SK-N-SH treated with all-trans-retinoic acid at 6 μM for 48 hours (cell line): ENCODE results near the gene ACSM4.

ENCODE experiments used
- BACH2 ChIP-seq: fragments of 250-450 bp; sonication (Bioruptor Pico); IDR thresholded peaks from 2 replicates; pipeline ENCODE4 v1.9.0; 2021; ENCODE audit warnings: mild to moderate bottlenecking, borderline replicate concordance
- ZNF8 ChIP-seq: fragments of 450-650 bp; formaldehyde crosslinking; IDR thresholded peaks from 2 replicates; pipeline ENCODE4 v1.5.0; 2020; ENCODE audit warnings: mild to moderate bottlenecking, moderate library complexity

- TF ChIP-seq ZNF8 (no peak), BACH2 (CRISPR knock-in tag) (no peak)
Measured at GRCh38 chr12:7269273-7269672, 34.6 kb upstream of the ACSM4 start.
